H9 (cell line): Measurements from ENCODE around the gene STOML3. TPM values are rescaled to one million over a fixed set of nuclear protein-coding genes. Genes with fewer than 3 reads are reported as not detected.

Experiments
- DNase-seq: peaks from one replicate; pipeline ENCODE4 v3.0.0-alpha.2; 2017
- H2AFZ ChIP-seq: one replicate; pipeline ENCODE4 v1.6.1; 2013; ENCODE audit warnings: mild to moderate bottlenecking, low read length, control low read depth, moderate library complexity
- H2AK5ac ChIP-seq: 2 replicates; pipeline ENCODE4 v1.6.1; 2013; ENCODE audit warnings: low read length, control low read depth, mixed read lengths; ENCODE audit not compliant: insufficient read length
- H2BK120ac ChIP-seq: one replicate; pipeline ENCODE4 v1.6.1; 2013; ENCODE audit warnings: low read depth, mild to moderate bottlenecking, low read length, control low read depth, inconsistent platforms; ENCODE audit not compliant: poor library complexity, severe bottlenecking
- H2BK12ac ChIP-seq: 2 replicates; pipeline ENCODE4 v1.6.1; 2013; ENCODE audit warnings: low read length, control low read depth, mixed read lengths, low read depth; ENCODE audit not compliant: insufficient read length
- H2BK15ac ChIP-seq: 2 replicates; pipeline ENCODE4 v1.6.1; 2013; ENCODE audit warnings: low read depth, low read length, control low read depth
- H2BK20ac ChIP-seq: one replicate; pipeline ENCODE4 v1.6.1; 2013; ENCODE audit warnings: low read depth, mild to moderate bottlenecking, low read length, control low read depth, inconsistent platforms; ENCODE audit not compliant: poor library complexity, severe bottlenecking
- H2BK5ac ChIP-seq: 2 replicates; pipeline ENCODE4 v1.6.1; 2013; ENCODE audit warnings: low read length, control low read depth, mixed read lengths; ENCODE audit not compliant: insufficient read length
- H3K14ac ChIP-seq: 2 replicates; pipeline ENCODE4 v1.6.1; 2013; ENCODE audit warnings: low read length, control low read depth; ENCODE audit not compliant: insufficient read depth
- H3K18ac ChIP-seq: 2 replicates; pipeline ENCODE4 v1.6.1; 2013; ENCODE audit warnings: low read depth, mild to moderate bottlenecking, mixed read lengths, low read length, control low read depth; ENCODE audit not compliant: insufficient read length
- H3K23ac ChIP-seq: 2 replicates; pipeline ENCODE4 v1.6.1; 2013; ENCODE audit warnings: low read length, control low read depth, mixed read lengths, low read depth; ENCODE audit not compliant: insufficient read length
- H3K23me2 ChIP-seq: 2 replicates; pipeline ENCODE4 v1.6.1; 2013; ENCODE audit warnings: low read depth, mild to moderate bottlenecking, mixed read lengths, low read length, control low read depth; ENCODE audit not compliant: insufficient read length, poor library complexity, severe bottlenecking
- H3K27ac ChIP-seq: 2 replicates; pipeline ENCODE4 v1.5.1; 2013; ENCODE audit warnings: low read length, control low read depth, mixed read lengths, low read depth; ENCODE audit not compliant: insufficient read length
- H3K27me3 ChIP-seq: 2 replicates; pipeline ENCODE4 v1.6.1; 2013; ENCODE audit warnings: low read length, control low read depth, inconsistent platforms; ENCODE audit not compliant: insufficient read depth
- H3K4ac ChIP-seq: 2 replicates; pipeline ENCODE4 v1.6.1; 2013; ENCODE audit warnings: low read depth, mild to moderate bottlenecking, control low read depth, inconsistent platforms, low read length, moderate library complexity
- H3K4me1 ChIP-seq: 2 replicates; pipeline ENCODE4 v1.6.1; 2013; ENCODE audit warnings: low read length, control low read depth, inconsistent platforms; ENCODE audit not compliant: insufficient read depth
- H3K4me2 ChIP-seq: 2 replicates; pipeline ENCODE4 v1.6.1; 2013; ENCODE audit warnings: low read length, control low read depth, mixed read lengths; ENCODE audit not compliant: insufficient read length, insufficient read depth
- H3K56ac ChIP-seq: 2 replicates; pipeline ENCODE4 v1.6.1; 2013; ENCODE audit warnings: low read depth, mild to moderate bottlenecking, mixed read lengths, low read length, control low read depth; ENCODE audit not compliant: insufficient read length
- H3K79me1 ChIP-seq: 2 replicates; pipeline ENCODE4 v1.6.1; 2013; ENCODE audit warnings: low read depth, mild to moderate bottlenecking, moderate library complexity, low read length, control low read depth, inconsistent platforms; ENCODE audit not compliant: insufficient read depth, poor library complexity, severe bottlenecking
- H3K79me2 ChIP-seq: 2 replicates; pipeline ENCODE4 v1.6.1; 2013; ENCODE audit warnings: low read length, control low read depth, inconsistent platforms; ENCODE audit not compliant: insufficient read depth
- H3K9ac ChIP-seq: 2 replicates; pipeline ENCODE4 v1.6.1; 2013; ENCODE audit warnings: low read length, control low read depth, mixed read lengths; ENCODE audit not compliant: insufficient read length; ENCODE audit errors: extremely low read depth
- H3K9me3 ChIP-seq: one replicate; pipeline ENCODE4 v1.6.1; 2013; ENCODE audit warnings: low read depth, low read length, inconsistent platforms; ENCODE audit not compliant: control insufficient read depth
- H3T11ph ChIP-seq: one replicate; pipeline ENCODE4 v1.6.1; 2013; ENCODE audit warnings: mild to moderate bottlenecking, low read length, control low read depth, inconsistent platforms
- H4K20me1 ChIP-seq: one replicate; pipeline ENCODE4 v1.6.1; 2013; ENCODE audit not compliant: control insufficient read depth, insufficient read length, insufficient read depth
- H4K5ac ChIP-seq: 2 replicates; pipeline ENCODE4 v1.6.1; 2013; ENCODE audit warnings: low read depth, mild to moderate bottlenecking, mixed read lengths, low read length, control low read depth; ENCODE audit not compliant: insufficient read length
- H4K8ac ChIP-seq: replicated peaks from 2 replicates; pipeline ENCODE4 v1.6.1; 2013; ENCODE audit warnings: low read length, control low read depth, mixed read lengths, low read depth; ENCODE audit not compliant: insufficient read length
- H4K91ac ChIP-seq: 2 replicates; pipeline ENCODE4 v1.6.1; 2013; ENCODE audit warnings: low read depth, mild to moderate bottlenecking, moderate library complexity, mixed read lengths, low read length, control low read depth; ENCODE audit not compliant: insufficient read length
- H3K27ac Mint-ChIP-seq, 3 experiments: 2 replicates in 2 of 3; 3 replicates in 1 of 3; pipeline ENCODE4 v1.8.0; 2020 to 2021; ENCODE audit warnings: mixed read lengths in 3 of 3, mild to moderate bottlenecking in 1 of 3, moderate library complexity in 1 of 3
- H3K27me3 Mint-ChIP-seq: 2 replicates; pipeline ENCODE4 v1.8.0; 2021; ENCODE audit warnings: low read depth, mild to moderate bottlenecking, moderate library complexity, mixed read lengths
- H3K36me3 Mint-ChIP-seq, 3 experiments: 2 replicates in 2 of 3; 3 replicates in 1 of 3; pipeline ENCODE4 v1.8.0; 2020 to 2021; ENCODE audit warnings: low read depth in 3 of 3, mixed read lengths in 3 of 3; ENCODE audit not compliant: insufficient read depth in 1 of 3
- H3K4me1 Mint-ChIP-seq, 2 experiments: 2 replicates each; pipeline ENCODE4 v1.8.0; 2020; ENCODE audit warnings: mixed read lengths in 2 of 2
- H3K4me3 Mint-ChIP-seq, 2 experiments: 2 replicates in 1 of 2; 3 replicates in 1 of 2; pipeline ENCODE4 v1.8.0; 2020 to 2021; ENCODE audit warnings: mild to moderate bottlenecking in 2 of 2, mixed read lengths in 2 of 2, moderate library complexity in 1 of 2
- H3K9me3 Mint-ChIP-seq, 2 experiments: 2 replicates in 1 of 2; 3 replicates in 1 of 2; pipeline ENCODE4 v1.8.0; 2020; ENCODE audit warnings: mild to moderate bottlenecking in 2 of 2, mixed read lengths in 2 of 2, moderate library complexity in 1 of 2
- WGBS: extraction: QIAGEN DNeasy Blood & Tissue Kit; methylation state at CpG from one replicate; pipeline ENCODE4 v1.1.7; 2013; ENCODE audit warnings: missing lambda C conversion rate, low lambda C conversion rate, mixed read lengths; ENCODE audit not compliant: insufficient read length; ENCODE audit errors: extremely low coverage; 5-methylcytosine and 5-hydroxymethylcytosine counted together
- total RNA-seq: library from RNA; stranded (reverse); gene quantifications from 2 replicates; pipeline ENCODE4 v1.2.1, GENCODE V29; 2021
- TF ChIP-seq, protein P1 (sequence below): fragments of 200-600 bp; sonication (generic); conservative IDR thresholded peaks from 3 replicates; pipeline ENCODE4 v1.8.0; 2021; ENCODE audit warnings: antibody characterized with exemption, mild to moderate bottlenecking

The STOML3 gene
- total RNA-seq, 1 experiment from 2014 or later = not detected

DNA sequence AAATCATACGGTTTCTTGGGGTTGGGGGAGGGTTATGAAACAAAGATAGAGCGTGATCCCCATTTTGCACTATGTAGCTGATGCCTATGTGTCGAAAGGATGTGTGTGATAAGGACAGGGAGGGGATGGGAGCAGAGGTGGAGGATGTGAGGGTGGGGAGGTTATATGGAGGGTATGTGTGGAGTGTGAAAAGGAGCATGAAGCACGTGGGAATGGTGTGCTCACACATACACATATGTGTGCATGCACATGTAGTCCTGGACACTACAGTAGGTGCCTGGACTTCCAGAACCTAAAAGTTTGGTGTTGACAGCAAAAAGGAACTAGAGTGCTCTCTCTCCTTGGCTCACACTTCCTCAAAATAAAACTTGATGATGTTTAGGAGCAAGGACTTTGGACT lies 25.4 kb downstream of the STOML3 start:
- TF ChIP-seq, protein P1, sequence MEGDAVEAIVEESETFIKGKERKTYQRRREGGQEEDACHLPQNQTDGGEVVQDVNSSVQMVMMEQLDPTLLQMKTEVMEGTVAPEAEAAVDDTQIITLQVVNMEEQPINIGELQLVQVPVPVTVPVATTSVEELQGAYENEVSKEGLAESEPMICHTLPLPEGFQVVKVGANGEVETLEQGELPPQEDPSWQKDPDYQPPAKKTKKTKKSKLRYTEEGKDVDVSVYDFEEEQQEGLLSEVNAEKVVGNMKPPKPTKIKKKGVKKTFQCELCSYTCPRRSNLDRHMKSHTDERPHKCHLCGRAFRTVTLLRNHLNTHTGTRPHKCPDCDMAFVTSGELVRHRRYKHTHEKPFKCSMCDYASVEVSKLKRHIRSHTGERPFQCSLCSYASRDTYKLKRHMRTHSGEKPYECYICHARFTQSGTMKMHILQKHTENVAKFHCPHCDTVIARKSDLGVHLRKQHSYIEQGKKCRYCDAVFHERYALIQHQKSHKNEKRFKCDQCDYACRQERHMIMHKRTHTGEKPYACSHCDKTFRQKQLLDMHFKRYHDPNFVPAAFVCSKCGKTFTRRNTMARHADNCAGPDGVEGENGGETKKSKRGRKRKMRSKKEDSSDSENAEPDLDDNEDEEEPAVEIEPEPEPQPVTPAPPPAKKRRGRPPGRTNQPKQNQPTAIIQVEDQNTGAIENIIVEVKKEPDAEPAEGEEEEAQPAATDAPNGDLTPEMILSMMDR = no peak
- H3K27ac Mint-ChIP-seq = no peak overlapping the region
- peaks cover 19 to 27% of the 10 kb centered on the region in 2 experiments for H3K4me1 Mint-ChIP-seq

More for the DNA sequence above, 25.4 kb downstream of the STOML3 start:
- Histone ChIP-seq H3K79me1 (no peaks in the 10 kb centered on the region), H3K56ac (no peak overlapping the region), H2AK5ac (no peak overlapping the region), H4K20me1 (no peaks in the 10 kb centered on the region), H3K9me3 (no peaks in the 10 kb centered on the region), H3T11ph (no peak overlapping the region), H3K27me3 (no peaks in the 10 kb centered on the region), H4K8ac (no peak overlapping the region), H3K79me2 (no peaks in the 10 kb centered on the region), H4K91ac (no peak overlapping the region), H3K9ac (no peak overlapping the region), H4K5ac (no peak overlapping the region), H3K18ac (no peak overlapping the region), H3K23ac (no peak overlapping the region), H3K4me1 (peaks cover 4% of the 10 kb centered on the region; the same call in 1 of the 2 replicates), H2AFZ (no peak overlapping the region), H2BK120ac (no peak overlapping the region), H2BK15ac (no peak overlapping the region), H3K4ac (no peak overlapping the region), H2BK20ac (no peak overlapping the region), H2BK5ac (no peak overlapping the region), H3K14ac (no peak overlapping the region), H2BK12ac (no peak overlapping the region), H3K23me2 (no peaks in the 10 kb centered on the region), H3K4me2 (no peak overlapping the region), H3K27ac (no peak overlapping the region)
- Mint-ChIP-seq H3K4me3 (no peak overlapping the region; a peak in 1 of 5 replicates), H3K36me3 (peaks cover 0 to 5% (median 2%) of the 10 kb centered on the region in 3 experiments; a peak in 3 of 7 replicates), H3K9me3 (peaks cover 6 to 14% of the 10 kb centered on the region in 2 experiments; a peak in 4 of 5 replicates), H3K27me3 (no peaks in the 10 kb centered on the region)
- DNase-seq = no peak
- no CpG with 5 or more reads among the region's 4 CpGs for WGBS
